H1 (cell line): Measurements from ENCODE around the gene RBBP6. TPM values are rescaled to one million over a fixed set of nuclear protein-coding genes. Genes with fewer than 3 reads are reported as not detected.

Experiments
- CBX5 ChIP-seq: fragments of 300-800, 300-1000 bp; sonication (generic); IDR thresholded peaks from 2 replicates; pipeline ENCODE4 v1.7.1; 2016; ENCODE audit warnings: antibody characterized with exemption, low read length, low read depth
- CHD1 ChIP-seq: IDR thresholded peaks from 2 replicates; pipeline ENCODE4 v1.6.1; 2012; ENCODE audit warnings: low read depth, low read length, improper control_type of control experiment
- PHF8 ChIP-seq: fragments of 200-600 bp; sonication (generic); conservative IDR thresholded peaks from 2 replicates; pipeline ENCODE4 v1.7.1; 2012; ENCODE audit warnings: low read depth, mild to moderate bottlenecking, inconsistent platforms, low read length, moderate library complexity
- SUZ12 ChIP-seq: fragments of 200-600 bp; sonication (generic); IDR thresholded peaks from 2 replicates; pipeline ENCODE4 v1.6.1; 2012; ENCODE audit warnings: mild to moderate bottlenecking, inconsistent platforms, low read length, moderate library complexity, mixed read lengths
- polyA plus RNA-seq, 7 experiments: library from polyadenylated mRNA; depleted of rRNA in 3 of 7; stranded (reverse) in 5 of 7; unstranded in 2 of 7; fragments of >200 nt in 5 of 7; fragments of 200-250 nt in 2 of 7; gene quantifications; 1 replicate in 5 of 7; 2 replicates in 1 of 7; 4 replicates in 1 of 7; pipeline versions ENCODE4 v1.2.1 to v1.2.3, GENCODE V29; 2011 to 2013; ENCODE audit warnings: missing spikeins in 2 of 7, mixed read lengths in 2 of 7
- total RNA-seq: library from RNA; stranded (reverse); fragmentation: NEBNext Ultra II Directional; extraction: Animal tissue kit (Norgen Biotek cat#: 25700); gene quantifications from 2 replicates; pipeline ENCODE4 v1.2.1, GENCODE V29; 2021
- TF ChIP-seq, protein P1 (sequence below): IDR thresholded peaks from 2 replicates; pipeline ENCODE4 v1.6.1; 2012; ENCODE audit warnings: inconsistent platforms

The RBBP6 gene
- total and polyA plus RNA-seq, 2 of the 8 experiments (the other 6 are each of a cell fraction or from before 2014, with no cell fraction given), result 22.5 to 54.5 TPM

DNA sequence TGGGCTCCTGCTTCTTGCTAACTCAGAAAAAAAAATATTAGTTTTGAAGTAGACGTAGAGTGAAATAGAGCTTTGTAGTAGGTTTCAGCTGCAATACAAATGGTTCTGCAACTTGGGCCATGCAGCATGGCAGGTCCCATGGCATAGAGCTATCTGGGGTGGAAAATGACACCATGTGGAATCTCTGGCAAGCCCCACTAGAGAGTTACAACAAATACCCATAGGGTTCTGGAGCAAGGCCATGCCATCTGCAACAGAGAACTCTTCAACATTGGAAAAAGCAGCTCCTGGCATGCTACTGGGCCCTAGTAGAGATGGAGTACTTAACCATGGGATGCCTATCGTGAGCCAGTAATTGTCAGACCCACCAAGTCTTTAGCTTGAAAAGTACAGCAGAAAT lies 25.3 kb upstream of the RBBP6 start (continued):
- TF ChIP-seq SUZ12, result no peak
- no peak for TF ChIP-seq PHF8
- TF ChIP-seq CHD1, result no peak
- TF ChIP-seq, protein P1, sequence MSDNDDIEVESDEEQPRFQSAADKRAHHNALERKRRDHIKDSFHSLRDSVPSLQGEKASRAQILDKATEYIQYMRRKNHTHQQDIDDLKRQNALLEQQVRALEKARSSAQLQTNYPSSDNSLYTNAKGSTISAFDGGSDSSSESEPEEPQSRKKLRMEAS, result no peak
- TF ChIP-seq CBX5, result no peak
